SK-N-SH (cell line): Measurements from ENCODE around the gene WFDC12.

Experiments used
- CTCF ChIP-seq: fragments of 200-600 bp; sonication (generic); IDR thresholded peaks from 2 replicates; pipeline ENCODE4 v1.6.1; 2017; ENCODE audit warnings: antibody characterized with exemption, mild to moderate bottlenecking, moderate library complexity
- FOSL2 ChIP-seq: IDR thresholded peaks from 2 replicates; pipeline ENCODE4 v1.4.0; 2012; ENCODE audit warnings: low read depth, mild to moderate bottlenecking, moderate library complexity, borderline replicate concordance
- JUND ChIP-seq: IDR thresholded peaks from 2 replicates; pipeline ENCODE4 v1.4.0; 2012
- MAX ChIP-seq: IDR thresholded peaks from 2 replicates; pipeline ENCODE4 v1.4.0; 2012; ENCODE audit warnings: low read depth
- MXI1 ChIP-seq: IDR thresholded peaks from 2 replicates; pipeline ENCODE4 v1.6.1; 2012; ENCODE audit warnings: mild to moderate bottlenecking, low read depth, low read length, improper control_type of control experiment
- NRF1 ChIP-seq: IDR thresholded peaks from 2 replicates; pipeline ENCODE4 v1.6.1; 2012; ENCODE audit warnings: low read depth, mild to moderate bottlenecking, low read length
- POLR2AphosphoS5 ChIP-seq: IDR thresholded peaks from 2 replicates; pipeline ENCODE4 v1.6.1; 2012; ENCODE audit warnings: low read depth, low read length
- REST ChIP-seq: IDR thresholded peaks from 2 replicates; pipeline ENCODE4 v1.6.1; 2012; ENCODE audit warnings: mild to moderate bottlenecking, low read depth, low read length, moderate library complexity
- SIN3A ChIP-seq: IDR thresholded peaks from 2 replicates; pipeline ENCODE4 v1.6.1; 2012; ENCODE audit warnings: low read depth, mild to moderate bottlenecking, low read length, moderate library complexity, borderline replicate concordance
- SMC3 ChIP-seq: IDR thresholded peaks from 2 replicates; pipeline ENCODE4 v1.6.1; 2012; ENCODE audit warnings: low read depth, low read length, improper control_type of control experiment
- TEAD4 ChIP-seq: IDR thresholded peaks from 2 replicates; pipeline ENCODE4 v1.4.0; 2012; ENCODE audit warnings: mild to moderate bottlenecking, borderline replicate concordance; ENCODE audit not compliant: insufficient read depth
- USF1 ChIP-seq: IDR thresholded peaks from 2 replicates; pipeline ENCODE4 v1.4.0; 2012; ENCODE audit warnings: low read depth, borderline replicate concordance
- USF2 ChIP-seq: fragments of 150-350 bp; IDR thresholded peaks from 2 replicates; pipeline ENCODE4 v1.6.1; 2017; ENCODE audit warnings: antibody characterized with exemption, low read length, low read depth, borderline replicate concordance
- YY1 ChIP-seq: IDR thresholded peaks from 2 replicates; pipeline ENCODE4 v1.4.0; 2012; ENCODE audit warnings: low read depth, mild to moderate bottlenecking

- TF ChIP-seq USF1 = no peak
- TF ChIP-seq REST = no peak
- no peak for TF ChIP-seq CTCF
- no peak for TF ChIP-seq JUND
- TF ChIP-seq POLR2AphosphoS5 = no peak
- no peak for TF ChIP-seq MAX
- no peak for TF ChIP-seq SMC3
- no peak for TF ChIP-seq NRF1
- TF ChIP-seq FOSL2 = no peak
- no peak for TF ChIP-seq MXI1
- TF ChIP-seq SIN3A = no peak
- no peak for TF ChIP-seq YY1
- TF ChIP-seq TEAD4 = no peak
- no peak for TF ChIP-seq USF2
Measured at GRCh38 chr20:45164906-45165305, 40.6 kb upstream of the WFDC12 start.
